Activated T-cell treated with anti-CD3 and anti-CD28 coated beads for 48 hours (primary cell): ENCODE data around the gene USP2.
A peak's percentile ranks its signal among the peaks of the same experiment; 100 is the strongest.

ENCODE experiments used
- DNase-seq: peaks from one replicate; pipeline ENCODE4 v3.0.0-alpha.2; 2020; ENCODE audit warnings: low read depth

The USP2 gene

DNA sequence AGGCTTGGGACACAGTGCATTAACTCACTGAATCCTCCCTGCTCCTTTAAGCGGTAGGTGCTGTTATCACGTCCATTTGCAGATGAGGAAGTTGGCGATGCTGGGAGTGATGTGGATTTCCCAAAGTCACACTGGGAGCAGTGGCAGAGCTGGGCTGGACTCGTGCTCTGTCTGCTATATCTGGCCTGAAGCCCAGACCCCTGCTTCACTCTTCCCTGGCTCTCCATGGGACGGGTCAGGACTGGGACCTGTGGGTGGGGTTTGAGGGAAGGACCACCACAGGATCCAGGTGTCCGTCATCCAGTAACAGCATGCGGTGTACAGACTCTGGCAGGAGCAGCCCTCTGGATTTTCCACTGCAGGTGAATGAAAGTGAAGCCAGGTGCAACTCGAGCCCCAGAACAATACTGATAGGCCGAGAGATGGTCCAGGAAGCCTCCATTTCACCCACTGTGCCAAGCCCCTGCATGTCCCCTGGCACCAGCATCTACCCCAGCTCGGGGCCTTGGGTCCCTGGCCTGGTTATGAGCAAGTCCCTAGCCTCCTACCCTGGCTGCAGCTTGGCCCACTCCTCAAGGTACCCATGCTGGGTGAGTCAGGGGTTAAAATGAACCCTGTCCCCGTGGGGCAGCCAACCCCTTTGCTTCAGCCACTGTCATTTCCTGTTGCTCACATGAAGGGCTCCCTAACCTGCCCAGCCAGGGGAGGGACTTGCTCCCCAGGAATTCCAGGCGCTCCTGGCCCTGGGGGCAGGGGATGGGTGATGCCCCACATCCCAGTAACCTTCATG lies 4.2 kb downstream of the USP2 start:
- no peak for DNase-seq

DNA sequence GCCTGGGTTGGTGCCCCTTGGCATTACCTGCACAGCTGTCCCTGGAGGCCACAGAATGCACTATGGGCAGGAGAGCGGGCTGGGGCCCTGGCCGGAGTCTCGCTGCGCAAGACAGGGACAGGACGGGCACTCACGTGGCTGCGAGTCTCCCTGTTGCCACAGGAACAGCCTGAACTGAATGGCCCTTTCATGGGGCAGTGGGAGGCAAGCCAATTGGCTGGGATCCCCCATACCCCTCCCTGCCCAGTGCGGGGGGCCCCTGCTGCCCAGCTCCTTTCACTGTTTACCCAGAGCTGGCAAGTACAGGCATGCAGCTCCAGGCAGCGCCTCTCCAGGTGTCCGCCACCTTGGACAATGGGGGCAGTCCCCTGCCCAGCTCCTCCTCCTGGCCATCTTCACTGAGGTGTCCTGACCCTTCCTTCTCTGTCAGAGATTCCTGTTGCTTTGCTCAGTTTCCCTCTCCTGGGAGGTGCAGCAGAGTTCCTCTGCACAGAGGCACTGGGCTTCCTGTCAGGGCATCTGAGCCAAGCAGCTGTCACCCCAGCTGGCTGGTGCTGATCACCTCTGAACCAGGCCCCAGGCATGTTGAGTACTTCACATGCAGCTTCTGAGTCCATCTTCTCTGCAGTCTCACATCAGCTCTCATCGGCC lies 5.2 kb downstream of the USP2 start:
- no peak for DNase-seq

DNA sequence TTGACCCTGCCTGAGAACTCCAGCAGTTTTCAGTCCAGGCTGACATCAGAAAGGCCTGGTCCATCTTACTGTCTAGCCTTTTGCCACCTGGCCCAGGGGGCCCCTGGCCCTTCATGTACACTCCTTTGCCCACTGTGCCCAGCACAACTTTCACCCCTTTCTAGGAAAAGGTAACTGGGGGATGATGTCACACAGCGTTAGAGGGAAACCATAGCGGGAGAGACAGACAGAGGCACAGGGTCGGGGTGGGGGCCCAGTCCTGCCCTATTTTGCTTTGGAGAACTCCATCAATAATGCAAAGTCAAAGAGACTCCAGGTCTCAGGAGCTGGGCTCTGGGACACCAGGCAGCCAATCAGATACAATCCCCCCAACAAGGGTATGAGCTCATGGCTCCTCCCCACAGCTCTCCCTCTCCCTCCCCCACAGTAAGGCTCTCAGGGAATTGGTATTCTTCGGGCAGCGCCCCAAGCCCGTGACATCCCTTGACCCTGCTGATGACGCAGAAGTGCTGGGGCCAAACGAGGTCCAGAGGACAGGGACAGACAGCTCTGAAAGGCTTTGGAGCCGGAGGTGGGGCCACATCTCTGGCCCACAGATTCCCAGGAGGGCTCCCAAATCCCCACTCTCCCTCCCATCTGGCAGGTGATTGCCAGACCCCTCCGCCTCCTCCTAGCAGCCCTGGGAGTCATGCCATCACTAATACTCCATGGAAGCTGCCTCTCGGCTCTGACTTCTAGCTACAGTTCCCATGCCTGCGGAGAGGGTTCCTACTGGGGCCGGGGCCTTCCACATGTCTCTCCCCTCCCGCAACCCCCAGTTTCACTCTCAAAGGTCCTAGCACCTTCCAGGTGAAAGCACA lies 5.9 kb downstream of the USP2 start:
- DNase-seq: no peak

DNA sequence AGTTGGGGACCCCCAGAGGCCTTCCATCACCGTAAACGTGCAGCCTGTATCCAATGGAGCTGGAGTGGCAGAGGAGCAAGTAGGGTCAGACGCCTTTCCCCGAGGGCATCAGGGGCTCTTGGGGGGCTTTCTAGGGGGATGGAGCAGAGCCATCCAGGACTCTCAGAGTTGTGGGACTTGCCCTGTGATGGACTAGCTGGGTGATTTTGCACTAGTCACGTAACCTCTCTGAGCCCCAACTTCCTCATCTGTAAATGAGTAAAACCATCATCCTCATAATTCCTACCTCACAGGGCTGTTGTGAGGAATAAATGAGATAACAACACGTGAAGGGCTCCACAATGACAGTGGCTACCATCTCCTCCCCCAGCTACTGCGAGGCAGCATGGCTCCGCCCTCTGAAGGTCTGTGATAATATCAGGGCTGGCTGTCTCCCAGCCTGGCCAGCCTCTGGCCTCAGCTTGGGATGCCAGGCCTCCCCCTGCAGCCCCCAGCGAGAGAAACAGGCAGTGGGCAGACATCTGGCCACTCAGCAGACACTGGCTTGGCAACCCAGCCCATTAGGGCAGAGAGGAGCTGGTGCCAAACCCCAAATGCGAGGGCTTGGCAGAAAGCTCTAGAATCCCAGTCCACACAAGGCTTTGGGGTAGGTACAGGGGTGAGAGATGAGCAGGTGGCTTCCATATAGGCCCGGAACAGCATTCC lies 6.7 kb downstream of the USP2 start:
- no peak for DNase-seq

DNA sequence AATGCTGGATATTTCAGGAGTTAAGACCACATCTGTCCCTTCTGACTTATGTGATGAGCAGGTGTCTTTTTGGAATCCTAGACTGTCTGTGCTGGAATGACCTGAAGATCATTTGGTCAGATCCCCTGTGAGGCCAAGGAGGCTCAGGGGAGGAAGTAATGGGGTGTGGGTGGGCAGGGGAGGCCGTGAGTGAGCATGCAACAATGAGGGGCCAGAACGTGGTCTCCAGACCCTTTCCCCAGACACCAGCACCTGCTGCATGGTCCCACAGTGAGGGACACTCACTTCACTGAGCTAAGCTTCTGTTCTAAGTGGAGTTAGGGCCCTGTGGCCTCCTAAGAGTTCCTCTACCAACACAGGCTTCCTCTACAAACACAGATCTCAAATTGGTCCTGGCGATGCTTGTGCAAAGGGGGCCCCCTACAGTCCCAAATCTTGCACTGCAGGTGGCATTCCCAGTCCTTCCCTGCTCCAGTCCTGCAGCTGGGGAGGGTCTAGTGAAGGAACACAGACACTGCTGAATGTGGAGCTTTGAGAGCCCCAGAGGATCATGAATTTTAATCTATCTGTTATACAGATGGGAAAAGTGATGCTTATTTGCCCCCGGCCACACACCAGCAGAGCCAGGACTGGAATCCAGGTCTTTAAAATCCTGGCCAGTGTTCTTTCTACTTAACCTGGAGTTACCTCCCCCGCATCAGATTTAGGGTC lies 7.4 kb downstream of the USP2 start:
- DNase-seq: peak; percentile 47

DNA sequence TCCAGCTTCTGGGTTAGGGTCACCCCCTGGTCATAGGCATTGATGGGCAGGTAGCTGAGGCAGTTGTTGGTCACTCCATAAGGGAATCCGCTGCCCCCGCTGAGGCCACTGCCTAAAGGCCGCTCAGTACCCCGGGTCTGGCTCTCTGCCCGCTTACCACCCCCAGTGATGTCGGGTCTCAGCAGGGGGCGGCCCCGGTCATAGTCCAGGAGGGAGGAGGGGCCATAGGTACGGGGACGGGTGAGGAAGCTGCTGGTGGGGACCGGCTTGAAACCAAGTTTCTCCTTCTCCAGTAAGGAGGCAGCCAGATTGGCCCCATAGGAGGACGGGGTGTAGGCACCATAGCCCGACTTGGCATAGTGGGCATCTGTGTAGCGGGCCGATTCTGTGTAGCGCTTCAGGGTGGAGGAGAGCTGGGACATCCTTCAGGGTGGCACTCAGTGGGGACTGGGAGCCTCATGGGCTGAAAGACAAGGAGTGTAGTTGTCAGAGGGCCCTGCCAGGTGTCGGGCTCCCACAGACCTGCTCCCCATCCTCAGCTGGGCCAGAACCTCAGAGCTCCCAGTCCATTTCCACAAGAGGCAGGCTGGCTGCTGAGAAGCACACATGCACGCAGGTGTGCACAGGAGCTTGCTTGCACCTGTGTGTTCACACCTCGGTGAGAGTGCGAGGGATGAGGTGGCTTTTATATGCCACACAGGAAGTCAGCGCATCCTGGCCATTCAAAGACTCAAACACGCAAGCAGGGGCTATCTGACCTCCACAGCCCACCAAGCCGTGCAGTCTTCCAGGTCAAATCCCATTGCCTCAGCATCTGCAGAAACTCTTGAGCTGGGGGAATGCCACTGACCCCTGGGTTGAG lies 8.2 kb downstream of the USP2 start:
- no peak for DNase-seq

DNA sequence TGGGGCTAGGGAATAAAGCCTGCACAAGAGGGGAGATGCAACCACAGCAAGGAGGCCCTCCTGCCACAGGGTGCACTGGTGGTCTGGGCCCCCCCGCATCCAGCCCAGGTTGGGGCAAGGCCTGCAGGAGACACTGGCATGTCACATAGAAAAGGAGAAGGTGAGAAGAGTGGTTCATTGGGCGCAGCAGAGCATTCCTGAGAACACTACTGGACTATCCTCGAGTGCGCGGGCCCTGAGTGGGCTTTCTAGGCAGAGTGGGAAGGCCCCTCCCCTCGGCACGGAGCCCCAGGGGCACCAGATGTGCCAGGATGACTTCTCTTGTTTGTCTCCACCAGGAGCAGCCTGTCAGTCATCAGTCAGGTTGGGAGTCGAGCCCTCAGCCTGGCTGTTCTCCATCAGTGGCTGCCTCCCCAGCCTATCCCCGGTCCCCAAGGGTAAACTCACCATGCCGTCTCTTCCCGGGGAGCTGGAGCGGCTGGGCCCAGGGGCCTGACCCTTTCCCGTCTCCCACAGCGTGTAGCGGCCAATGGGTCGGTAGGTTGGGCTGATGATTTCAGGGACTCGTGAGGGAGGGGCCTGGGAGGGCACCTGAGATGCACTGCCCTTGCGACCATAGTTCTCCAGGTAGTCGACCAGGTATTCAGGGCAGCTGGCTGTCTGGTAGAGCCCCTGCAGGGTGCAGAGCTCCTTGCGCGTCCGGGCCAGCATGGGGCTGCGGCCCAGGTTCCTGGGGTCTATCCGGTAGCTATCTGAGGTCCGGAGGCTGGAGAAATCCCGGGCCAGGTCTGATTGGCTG lies 9.0 kb downstream of the USP2 start:
- no peak for DNase-seq

DNA sequence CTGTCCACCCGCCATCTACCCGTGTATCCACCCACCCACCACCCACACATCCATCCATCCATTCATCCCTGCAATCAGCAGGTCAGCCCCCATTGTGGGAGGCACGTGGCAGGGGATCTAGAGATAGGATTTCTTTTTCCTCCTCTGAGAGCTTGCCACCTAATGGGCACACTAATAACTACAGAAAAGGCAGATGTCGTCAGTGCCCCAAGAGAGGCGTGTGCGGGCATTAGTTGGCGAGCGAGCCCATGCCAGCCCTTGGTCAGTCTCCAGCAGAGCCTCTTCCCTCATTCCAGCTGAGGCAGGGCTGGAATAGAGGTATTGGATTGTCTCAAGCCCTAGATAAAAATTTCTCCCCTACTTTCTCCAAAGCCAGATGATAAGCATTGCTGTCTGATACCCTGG lies 9.7 kb downstream of the USP2 start:
- DNase-seq: no peak

DNA sequence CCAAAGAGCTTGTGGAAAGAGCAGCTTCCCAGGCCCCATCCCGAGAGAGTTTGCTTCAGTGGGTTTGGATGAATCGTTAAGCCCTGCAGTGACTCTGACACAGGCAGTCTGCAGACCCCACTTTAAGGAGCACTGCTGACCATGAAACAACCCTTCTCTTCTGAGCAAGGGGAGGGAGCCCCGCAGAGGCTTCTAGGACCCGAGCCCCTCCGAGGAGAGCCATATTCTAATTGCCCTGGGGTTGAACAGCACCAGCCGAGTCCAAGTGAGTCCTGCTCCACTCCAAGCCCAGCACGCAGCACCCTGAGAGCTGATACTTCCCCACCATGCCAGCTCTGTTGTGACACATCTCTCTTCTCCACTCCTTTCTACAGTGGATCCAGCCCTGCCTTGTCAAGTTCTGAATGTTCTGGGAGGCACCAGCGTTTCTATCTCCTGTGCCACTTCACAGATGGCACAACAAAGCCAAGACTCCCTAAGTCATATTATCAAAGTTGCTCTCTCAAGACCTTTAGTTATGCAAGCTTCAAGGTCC lies 10.4 kb downstream of the USP2 start:
- no peak for DNase-seq

DNA sequence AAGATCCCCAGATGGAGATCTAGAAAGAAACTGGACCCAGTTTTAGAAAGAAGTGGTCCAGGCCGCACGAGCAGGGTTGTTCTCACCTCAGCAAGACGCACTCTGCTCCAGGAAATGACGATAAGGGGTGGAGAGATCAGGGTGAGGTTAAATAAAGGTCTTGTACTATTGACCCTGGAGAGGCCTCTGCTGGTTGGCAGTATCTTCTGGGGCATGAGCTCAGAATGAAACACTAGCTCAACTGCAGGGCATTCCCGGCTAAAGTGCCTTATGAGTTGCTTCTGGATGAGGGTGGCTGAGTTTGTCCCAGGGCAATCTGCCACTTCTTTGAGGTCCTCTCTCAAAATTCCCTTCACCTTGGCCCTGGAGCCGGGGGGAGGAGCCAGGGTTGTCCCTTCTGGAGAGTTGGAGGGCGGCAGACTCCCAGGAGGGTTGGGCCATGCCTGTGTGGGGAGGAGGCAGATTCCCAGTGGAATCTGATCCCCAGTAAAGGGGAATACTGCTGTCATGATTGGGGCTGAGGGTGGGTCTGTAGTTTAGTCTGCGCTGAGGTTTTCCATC lies 10.9 kb downstream of the USP2 start:
- no peak for DNase-seq

DNA sequence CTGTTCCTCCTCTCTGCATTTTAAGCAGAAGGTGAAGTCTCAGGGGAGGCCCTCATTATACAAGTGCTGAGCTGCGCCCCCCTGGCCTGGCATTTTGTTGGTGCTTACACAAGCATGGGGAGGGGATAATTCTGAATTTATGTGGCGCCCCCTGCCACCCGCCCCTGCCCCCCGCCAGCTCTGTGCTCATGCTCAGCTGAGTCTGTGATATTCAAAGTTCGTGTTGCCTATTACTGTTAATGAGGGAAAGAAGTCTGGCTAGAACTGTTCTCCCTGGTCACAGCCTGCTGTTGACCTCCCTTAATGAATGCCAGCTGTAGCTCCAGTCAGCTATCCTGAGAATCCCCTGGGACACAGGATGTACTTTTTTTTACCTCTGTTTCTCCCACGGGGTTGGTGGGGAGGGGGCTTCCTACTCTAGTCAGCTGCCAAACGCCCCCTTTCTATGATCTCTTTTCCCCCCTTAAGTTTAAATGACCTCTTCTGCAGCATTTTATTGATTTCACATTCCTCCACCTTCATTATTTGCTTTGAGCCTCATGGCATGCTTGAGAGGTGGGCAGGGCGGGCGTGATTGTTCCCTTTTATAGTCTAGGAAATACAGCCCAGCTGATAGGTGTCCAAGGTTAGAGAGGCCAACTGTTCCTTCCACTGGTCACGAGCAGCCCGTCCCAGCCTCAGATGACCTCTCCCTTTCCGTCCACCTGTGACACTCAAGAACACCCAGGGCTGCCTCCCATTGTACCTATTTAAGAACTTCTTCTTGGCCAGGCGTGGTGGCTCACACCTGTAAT lies 12.2 kb downstream of the USP2 start:
- no peak for DNase-seq

DNA sequence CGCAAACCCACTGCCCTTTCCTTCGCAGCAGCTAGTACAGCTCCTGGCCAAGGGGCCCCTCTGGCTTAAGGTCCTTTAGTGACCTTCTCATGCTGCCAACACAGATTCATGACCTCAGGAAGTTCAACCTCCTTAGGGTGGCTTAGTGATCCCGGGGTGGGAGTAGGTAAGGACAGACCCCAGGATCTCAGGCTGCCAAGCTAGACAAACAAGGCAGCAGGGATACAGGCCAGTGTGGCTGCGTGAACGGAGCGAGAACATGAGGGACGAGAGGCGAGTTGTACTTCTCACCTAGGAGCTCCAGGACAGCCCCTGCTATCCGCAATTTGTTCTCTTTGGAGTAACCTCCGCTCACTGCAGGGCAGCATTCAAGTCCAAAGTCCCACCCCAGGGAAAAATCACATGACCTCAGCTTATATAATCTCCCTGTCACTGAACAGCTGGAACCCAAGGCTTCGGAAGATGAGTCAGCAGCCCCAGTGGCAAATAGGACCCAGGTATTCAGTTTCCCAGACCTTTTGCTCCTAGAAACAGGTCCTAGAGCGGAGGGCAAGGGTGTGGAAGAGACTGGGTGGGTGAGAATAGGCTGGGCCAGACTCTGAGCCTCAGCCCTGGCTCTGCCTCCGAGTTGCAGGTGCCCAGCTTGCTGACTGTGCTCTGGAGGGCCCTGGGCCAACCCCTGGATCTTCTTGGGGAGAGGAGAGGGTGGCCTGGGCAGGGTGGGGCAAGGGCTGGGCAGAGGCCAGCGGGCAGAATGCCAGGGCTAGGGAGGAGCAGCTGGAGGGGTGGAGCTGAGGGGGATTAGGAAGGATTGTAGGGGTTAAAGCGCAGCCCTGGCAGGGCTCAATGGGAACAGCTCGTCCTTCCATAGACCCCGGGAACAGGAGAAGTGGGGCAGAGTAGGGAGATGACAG lies 13.1 kb downstream of the USP2 start:
- no peak for DNase-seq

DNA sequence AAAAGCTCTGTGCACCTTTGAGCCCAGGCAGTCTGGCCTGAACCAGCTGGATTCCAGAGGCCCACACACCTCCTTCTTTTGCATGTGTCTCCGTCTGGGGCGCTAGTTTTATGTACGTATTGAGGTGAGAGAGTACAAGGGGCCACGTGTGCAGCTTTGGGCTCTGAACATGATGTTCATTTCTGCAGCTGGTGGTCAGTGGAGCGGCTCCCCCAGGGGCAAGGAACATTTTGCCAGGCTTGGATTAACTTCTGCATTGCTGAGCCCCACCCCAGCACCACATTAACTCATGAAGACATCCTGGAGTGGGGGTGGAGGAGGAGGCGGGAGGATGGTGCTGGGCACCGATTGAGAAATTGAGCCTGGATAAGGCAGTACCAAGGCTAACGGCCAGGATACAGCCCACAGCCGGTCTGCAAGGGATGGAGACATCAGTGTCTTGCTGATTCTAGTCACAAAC lies 13.8 kb downstream of the USP2 start:
- DNase-seq: no peak

DNA sequence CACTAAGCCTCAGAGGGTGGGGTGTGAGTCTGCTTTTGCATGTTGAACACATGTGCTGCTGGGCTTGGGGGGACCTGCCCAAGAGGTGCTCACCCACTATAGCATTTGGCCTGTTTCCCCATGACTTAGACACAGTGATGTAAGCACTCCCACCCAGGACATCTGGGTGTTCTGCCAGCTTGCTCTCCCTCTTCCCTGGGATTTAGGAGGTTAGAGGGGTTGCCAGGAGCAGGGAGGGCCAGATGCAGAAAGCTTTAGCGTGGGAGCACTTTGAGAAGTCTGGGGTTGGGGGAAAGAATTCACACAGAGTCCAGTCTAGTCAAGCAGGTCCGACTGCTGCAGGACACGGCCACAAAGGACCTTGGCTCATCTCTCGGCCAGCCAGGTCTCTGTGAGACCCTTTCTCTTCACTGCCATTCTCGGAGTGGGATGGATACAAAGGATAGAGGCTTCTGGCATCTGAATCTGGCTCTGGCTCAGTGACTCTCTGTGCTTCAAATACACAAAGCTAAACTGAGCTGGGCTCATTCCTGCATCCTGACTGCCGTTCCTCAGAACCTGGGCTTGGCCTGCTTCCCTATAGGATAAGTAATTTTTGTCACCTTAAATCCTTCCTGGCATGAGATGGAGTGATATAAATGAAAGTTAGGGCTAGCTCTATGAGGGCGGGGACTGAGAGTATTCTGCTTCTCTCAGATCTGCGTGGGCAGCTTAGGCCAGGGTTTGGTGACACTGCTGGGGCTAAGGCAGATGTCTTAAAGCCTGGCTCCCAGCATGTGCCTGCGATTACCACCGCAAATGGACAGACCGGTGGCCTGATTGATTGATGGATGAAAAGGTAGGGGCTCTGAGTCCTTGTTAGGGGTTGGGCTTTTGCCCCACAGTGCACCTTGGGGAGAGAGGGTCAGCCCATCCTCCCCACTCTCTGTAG lies 14.5 kb downstream of the USP2 start:
- DNase-seq: no peak

DNA sequence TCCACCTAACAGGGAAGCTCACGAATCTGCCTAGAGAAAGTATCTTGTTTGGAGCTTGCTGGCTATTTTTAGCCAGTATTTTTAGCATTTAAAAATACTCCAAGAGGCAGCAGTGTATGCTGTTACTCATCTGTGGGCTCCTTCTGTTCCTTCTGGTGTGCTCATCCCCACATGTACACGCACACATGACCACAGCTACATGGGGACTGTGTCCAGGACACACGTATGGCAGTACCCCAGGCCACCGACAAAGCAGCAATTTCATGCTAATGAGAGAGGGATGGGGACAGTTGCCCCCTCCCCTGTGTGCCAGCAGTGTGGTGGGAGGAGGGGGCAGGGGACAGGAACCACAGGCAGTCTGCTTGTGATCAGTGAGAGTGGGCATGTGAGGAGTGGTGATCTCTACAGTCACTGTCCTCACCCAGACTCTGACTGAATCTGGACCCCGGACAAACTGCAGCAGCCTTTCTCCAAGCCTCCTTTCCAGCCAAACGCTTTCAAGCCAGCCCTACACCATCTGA lies 16.4 kb downstream of the USP2 start:
- no peak for DNase-seq
